ENCODE data around the gene TLCD4.

The TLCD4 gene

DNA sequence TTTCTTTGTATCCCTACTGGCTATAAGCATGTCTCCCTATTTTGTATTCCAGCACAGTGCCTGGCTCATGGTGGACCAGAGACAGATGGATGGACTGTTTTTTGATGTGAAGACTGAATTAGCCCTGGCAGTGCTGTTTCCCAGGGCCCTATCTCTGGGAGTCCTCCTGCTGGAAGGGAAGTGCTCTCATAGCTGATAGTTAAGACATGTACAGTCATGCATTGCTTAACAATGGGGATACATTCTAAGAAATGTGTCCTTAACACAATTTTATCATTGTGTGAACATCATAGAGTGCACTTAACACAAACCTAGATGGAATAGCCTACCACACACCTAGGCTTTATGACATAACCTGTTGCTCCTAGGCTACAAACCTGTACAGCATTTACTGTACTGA is 21.1 kb downstream of the TLCD4 start:
- Histone ChIP-seq H2BK5ac (ENCODE audit: low read depth, low read length, poor library complexity, severe bottlenecking) (no peak overlapping the region), H2AFZ (ENCODE audit: low read depth, low read length) (no peak overlapping the region), H4K8ac (ENCODE audit: low read length) (no peak overlapping the region), H3K36me3 (ENCODE audit: control insufficient read depth in 1 of 2, insufficient read depth in 2 of 2, low read depth in 1 of 2, low read length in 2 of 2) (no peaks in the 10 kb centered on the region), H2BK120ac (ENCODE audit: low read depth, low read length) (no peak overlapping the region), H3K79me1 (replicated peaks; ENCODE audit: low read length, poor library complexity, severe bottlenecking) (peaks cover 9% of the 10 kb centered on the region), H2BK12ac (ENCODE audit: low read length in 2 of 2) (no peak overlapping the region), H3K4ac (ENCODE audit: low read depth in 1 of 2, low read length in 2 of 2) (no peak overlapping the region), H3K9ac (ENCODE audit: low read length) (no peak overlapping the region), H3K14ac (ENCODE audit: low read length in 2 of 2) (no peak overlapping the region), H3K4me1 (ENCODE audit: control insufficient read depth, insufficient read depth, low read depth, low read length) (no peaks in the 10 kb centered on the region), H3K27me3 (ENCODE audit: control insufficient read depth in 1 of 2, insufficient read depth in 1 of 2, low read length in 2 of 2) (no peaks in the 10 kb centered on the region), H3K4me3 (ENCODE audit: insufficient read depth in 1 of 2, low read depth in 1 of 2, low read length in 2 of 2) (no peak overlapping the region), H2BK15ac (ENCODE audit: low read depth, poor library complexity, severe bottlenecking) (no peak overlapping the region), H3K23ac (ENCODE audit: low read length in 2 of 2) (no peak overlapping the region), H3K9me3 (ENCODE audit: control insufficient read depth, low read length) (no peaks in the 10 kb centered on the region), H3K18ac (ENCODE audit: low read depth in 1 of 2, low read length in 2 of 2) (no peak overlapping the region), H3K27ac (ENCODE audit: low read length, poor library complexity, severe bottlenecking) (no peak overlapping the region), H2AK5ac (ENCODE audit: low read length, severe bottlenecking) (no peak overlapping the region), H3K4me2 (ENCODE audit: low read length, poor library complexity, severe bottlenecking) (no peak overlapping the region), H4K91ac (ENCODE audit: low read length) (no peak overlapping the region)
- DNase-seq = no peak

DNA sequence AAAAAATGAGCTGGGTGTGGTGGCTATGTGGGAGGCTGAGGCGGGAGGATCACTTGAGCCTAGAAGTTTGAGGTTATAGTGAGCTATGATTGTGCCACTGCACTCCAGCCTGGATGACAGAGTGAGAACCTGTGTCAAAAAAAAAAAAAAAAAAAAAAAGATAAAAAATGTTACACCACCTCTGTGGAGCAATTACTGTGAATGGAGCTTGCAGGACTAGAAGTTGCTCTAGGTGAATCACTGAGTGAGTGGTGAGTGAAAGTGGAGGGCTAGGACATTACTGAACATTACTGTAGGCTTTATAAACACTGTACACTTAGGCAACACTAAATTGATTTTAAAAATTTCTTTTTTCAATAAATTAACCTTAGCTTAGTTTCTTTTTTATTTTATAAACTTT is 21.9 kb downstream of the TLCD4 start:
- no peak overlapping the region for H4K8ac ChIP-seq (ENCODE audit: low read length)
- H3K9me3 ChIP-seq (ENCODE audit: control insufficient read depth, low read length) = no peaks in the 10 kb centered on the region

DNA sequence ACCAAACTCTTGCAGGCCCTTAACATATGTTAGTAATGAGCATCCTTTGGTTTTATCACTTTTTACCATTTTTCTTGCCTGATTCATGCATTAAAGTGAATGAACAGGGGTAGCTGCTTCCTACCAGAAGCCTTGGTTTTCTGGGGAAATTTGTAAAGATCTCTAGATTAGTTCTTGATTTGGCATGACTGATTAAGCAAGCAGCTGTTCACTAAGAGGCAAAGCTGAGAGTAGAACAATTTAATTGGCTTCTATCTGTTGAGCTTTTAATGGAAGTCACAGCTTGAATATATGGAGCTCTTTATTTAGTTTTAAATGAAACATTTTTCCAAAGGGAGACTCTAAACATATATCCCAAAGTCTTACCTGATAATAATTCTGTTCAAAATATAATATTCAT is 23.6 kb downstream of the TLCD4 start:
- H3K4me3 ChIP-seq (ENCODE audit: insufficient read depth in 1 of 2, low read depth in 1 of 2, low read length in 2 of 2) = no peak overlapping the region
- H3K9ac ChIP-seq (ENCODE audit: low read length) = no peak overlapping the region
- no peak overlapping the region for H3K4ac ChIP-seq (ENCODE audit: low read depth in 1 of 2, low read length in 2 of 2)
- no peak overlapping the region for H3K18ac ChIP-seq (ENCODE audit: low read depth in 1 of 2, low read length in 2 of 2)
- no peak overlapping the region for H3K14ac ChIP-seq (ENCODE audit: low read length in 2 of 2)
- no peaks in the 10 kb centered on the region for H3K9me3 ChIP-seq (ENCODE audit: control insufficient read depth, low read length)
- H2BK5ac ChIP-seq (ENCODE audit: low read depth, low read length, poor library complexity, severe bottlenecking) = no peak overlapping the region
- no peak overlapping the region for H2BK15ac ChIP-seq (ENCODE audit: low read depth, poor library complexity, severe bottlenecking)
- no peaks in the 10 kb centered on the region for H3K4me1 ChIP-seq (ENCODE audit: control insufficient read depth, insufficient read depth, low read depth, low read length)
- no peak overlapping the region for H2AK5ac ChIP-seq (ENCODE audit: low read length, severe bottlenecking)
- H3K27me3 ChIP-seq (ENCODE audit: control insufficient read depth in 1 of 2, insufficient read depth in 1 of 2, low read length in 2 of 2) = no peaks in the 10 kb centered on the region
- H3K36me3 ChIP-seq (ENCODE audit: control insufficient read depth in 1 of 2, insufficient read depth in 2 of 2, low read depth in 1 of 2, low read length in 2 of 2) = no peaks in the 10 kb centered on the region
- H4K8ac ChIP-seq (ENCODE audit: low read length) = no peak overlapping the region
- no peak overlapping the region for H4K91ac ChIP-seq (ENCODE audit: low read length)
- peaks cover 5% of the 10 kb centered on the region for H3K79me1 ChIP-seq (replicated peaks; ENCODE audit: low read length, poor library complexity, severe bottlenecking)
- DNase-seq = no peak
- no peak overlapping the region for H3K27ac ChIP-seq (ENCODE audit: low read length, poor library complexity, severe bottlenecking)
- no peak overlapping the region for H3K4me2 ChIP-seq (ENCODE audit: low read length, poor library complexity, severe bottlenecking)
- no peak overlapping the region for H2BK120ac ChIP-seq (ENCODE audit: low read depth, low read length)
- no peak overlapping the region for H3K23ac ChIP-seq (ENCODE audit: low read length in 2 of 2)
- no peak overlapping the region for H2AFZ ChIP-seq (ENCODE audit: low read depth, low read length)
- H2BK12ac ChIP-seq (ENCODE audit: low read length in 2 of 2) = no peak overlapping the region

More for the DNA sequence above, 21.9 kb downstream of the TLCD4 start:
- Histone ChIP-seq H3K4ac (ENCODE audit: low read depth in 1 of 2, low read length in 2 of 2) (no peak overlapping the region), H3K36me3 (ENCODE audit: control insufficient read depth in 1 of 2, insufficient read depth in 2 of 2, low read depth in 1 of 2, low read length in 2 of 2) (no peaks in the 10 kb centered on the region), H3K18ac (ENCODE audit: low read depth in 1 of 2, low read length in 2 of 2) (no peak overlapping the region), H3K4me2 (ENCODE audit: low read length, poor library complexity, severe bottlenecking) (no peak overlapping the region), H3K9ac (ENCODE audit: low read length) (no peak overlapping the region), H2BK5ac (ENCODE audit: low read depth, low read length, poor library complexity, severe bottlenecking) (no peak overlapping the region), H3K4me3 (ENCODE audit: insufficient read depth in 1 of 2, low read depth in 1 of 2, low read length in 2 of 2) (no peak overlapping the region), H3K4me1 (ENCODE audit: control insufficient read depth, insufficient read depth, low read depth, low read length) (no peaks in the 10 kb centered on the region), H2AK5ac (ENCODE audit: low read length, severe bottlenecking) (no peak overlapping the region), H3K27me3 (ENCODE audit: control insufficient read depth in 1 of 2, insufficient read depth in 1 of 2, low read length in 2 of 2) (no peaks in the 10 kb centered on the region), H4K91ac (ENCODE audit: low read length) (no peak overlapping the region), H3K23ac (ENCODE audit: low read length in 2 of 2) (no peak overlapping the region), H2BK12ac (ENCODE audit: low read length in 2 of 2) (no peak overlapping the region), H2BK15ac (ENCODE audit: low read depth, poor library complexity, severe bottlenecking) (no peak overlapping the region), H2AFZ (ENCODE audit: low read depth, low read length) (no peak overlapping the region), H3K27ac (ENCODE audit: low read length, poor library complexity, severe bottlenecking) (no peak overlapping the region), H2BK120ac (ENCODE audit: low read depth, low read length) (no peak overlapping the region), H3K14ac (ENCODE audit: low read length in 2 of 2) (no peak overlapping the region), H3K79me1 (replicated peaks; ENCODE audit: low read length, poor library complexity, severe bottlenecking) (peaks cover 8% of the 10 kb centered on the region)
- DNase-seq = no peak
- whole genome bisulfite sequencing = 80% methylated on average over 1 of the region's 1 CpG

- Histone ChIP-seq H2BK5ac (ENCODE audit: low read depth, low read length, poor library complexity, severe bottlenecking) (no peak overlapping the region), H3K9me3 (ENCODE audit: control insufficient read depth, low read length) (no peaks in the 10 kb centered on the region), H3K4me1 (ENCODE audit: control insufficient read depth, insufficient read depth, low read depth, low read length) (no peaks in the 10 kb centered on the region), H3K4ac (ENCODE audit: low read depth in 1 of 2, low read length in 2 of 2) (no peak overlapping the region), H4K91ac (ENCODE audit: low read length) (no peak overlapping the region), H3K36me3 (ENCODE audit: control insufficient read depth in 1 of 2, insufficient read depth in 2 of 2, low read depth in 1 of 2, low read length in 2 of 2) (no peaks in the 10 kb centered on the region), H3K4me2 (ENCODE audit: low read length, poor library complexity, severe bottlenecking) (no peak overlapping the region), H2BK12ac (ENCODE audit: low read length in 2 of 2) (no peak overlapping the region), H3K4me3 (ENCODE audit: insufficient read depth in 1 of 2, low read depth in 1 of 2, low read length in 2 of 2) (no peak overlapping the region), H2BK15ac (ENCODE audit: low read depth, poor library complexity, severe bottlenecking) (no peak overlapping the region), H3K18ac (ENCODE audit: low read depth in 1 of 2, low read length in 2 of 2) (no peak overlapping the region), H4K8ac (ENCODE audit: low read length) (no peak overlapping the region), H3K9ac (ENCODE audit: low read length) (no peak overlapping the region), H3K27ac (ENCODE audit: low read length, poor library complexity, severe bottlenecking) (no peak overlapping the region), H3K14ac (ENCODE audit: low read length in 2 of 2) (no peak overlapping the region), H3K27me3 (ENCODE audit: control insufficient read depth in 1 of 2, insufficient read depth in 1 of 2, low read length in 2 of 2) (no peaks in the 10 kb centered on the region), H3K79me1 (replicated peaks; ENCODE audit: low read length, poor library complexity, severe bottlenecking) (peaks cover 2% of the 10 kb centered on the region), H2BK120ac (ENCODE audit: low read depth, low read length) (no peak overlapping the region), H2AFZ (ENCODE audit: low read depth, low read length) (no peak overlapping the region), H2AK5ac (ENCODE audit: low read length, severe bottlenecking) (no peak overlapping the region), H3K23ac (ENCODE audit: low read length in 2 of 2) (no peak overlapping the region)
- DNase-seq = no peak
- WGBS = 100% methylated on average over 1 of the region's 1 CpG
Measured at GRCh38 chr1:95145493-95145892, 28.3 kb downstream of the TLCD4 start.
